ENCODE data around the gene SFI1.

GRCh38 chr22:31492151-31492550, 4.2 kb upstream of the SFI1 start:
- no peak for TF ChIP-seq POLR2A (IDR thresholded peaks at IDR 0.05)
- TF ChIP-seq, protein P1, sequence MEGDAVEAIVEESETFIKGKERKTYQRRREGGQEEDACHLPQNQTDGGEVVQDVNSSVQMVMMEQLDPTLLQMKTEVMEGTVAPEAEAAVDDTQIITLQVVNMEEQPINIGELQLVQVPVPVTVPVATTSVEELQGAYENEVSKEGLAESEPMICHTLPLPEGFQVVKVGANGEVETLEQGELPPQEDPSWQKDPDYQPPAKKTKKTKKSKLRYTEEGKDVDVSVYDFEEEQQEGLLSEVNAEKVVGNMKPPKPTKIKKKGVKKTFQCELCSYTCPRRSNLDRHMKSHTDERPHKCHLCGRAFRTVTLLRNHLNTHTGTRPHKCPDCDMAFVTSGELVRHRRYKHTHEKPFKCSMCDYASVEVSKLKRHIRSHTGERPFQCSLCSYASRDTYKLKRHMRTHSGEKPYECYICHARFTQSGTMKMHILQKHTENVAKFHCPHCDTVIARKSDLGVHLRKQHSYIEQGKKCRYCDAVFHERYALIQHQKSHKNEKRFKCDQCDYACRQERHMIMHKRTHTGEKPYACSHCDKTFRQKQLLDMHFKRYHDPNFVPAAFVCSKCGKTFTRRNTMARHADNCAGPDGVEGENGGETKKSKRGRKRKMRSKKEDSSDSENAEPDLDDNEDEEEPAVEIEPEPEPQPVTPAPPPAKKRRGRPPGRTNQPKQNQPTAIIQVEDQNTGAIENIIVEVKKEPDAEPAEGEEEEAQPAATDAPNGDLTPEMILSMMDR (IDR thresholded peaks at IDR 0.05) = no peak

Measured in testis (tissue), 2 donors.